Stomach (tissue), 4 donors: ENCODE data around the gene ACTN3.

Experiments
- EP300 ChIP-seq: sonication (generic); formaldehyde crosslinking; IDR thresholded peaks from one replicate; pipeline ENCODE4 v1.6.1; 2017; ENCODE audit warnings: antibody characterized with exemption
- POLR2AphosphoS5 ChIP-seq, 3 donors: sonication (generic); formaldehyde crosslinking; IDR thresholded peaks; one replicate each; pipeline ENCODE4 v1.6.1; 2016; ENCODE audit warnings: antibody characterized with exemption in 3 of 3
- TF ChIP-seq, protein P1 (sequence below), 7 experiments: fragments of 450-650 bp in 4 of 7; fragments of 200-600 bp in 3 of 7; sonication (generic) in 3 of 7; IDR thresholded peaks; one replicate each; pipeline ENCODE4 v1.5.1; 2016 to 2019; ENCODE audit warnings: antibody characterized with exemption in 7 of 7, control low read depth in 2 of 7, mild to moderate bottlenecking in 1 of 7

DNA sequence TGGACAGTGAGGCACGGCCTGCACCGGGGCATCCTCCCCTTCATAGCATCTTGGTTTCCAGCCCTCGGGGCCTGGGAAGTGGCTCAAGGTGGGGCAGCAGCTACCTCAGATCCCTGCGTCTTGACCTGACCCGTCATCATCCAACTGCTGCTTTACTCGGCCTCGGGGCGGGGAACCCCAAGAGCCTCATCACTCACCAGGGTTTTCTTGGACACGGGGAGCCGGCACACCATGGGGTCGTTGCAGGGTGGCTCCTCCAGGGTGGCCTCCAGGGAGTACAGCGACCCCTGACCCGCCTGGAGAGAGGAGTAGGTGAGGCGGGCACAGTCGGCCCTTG, 21.1 kb downstream of the ACTN3 start:
- TF ChIP-seq POLR2AphosphoS5 (IDR thresholded peaks at IDR 0.05) (no peak), EP300 (no peak)
- TF ChIP-seq, protein P1, sequence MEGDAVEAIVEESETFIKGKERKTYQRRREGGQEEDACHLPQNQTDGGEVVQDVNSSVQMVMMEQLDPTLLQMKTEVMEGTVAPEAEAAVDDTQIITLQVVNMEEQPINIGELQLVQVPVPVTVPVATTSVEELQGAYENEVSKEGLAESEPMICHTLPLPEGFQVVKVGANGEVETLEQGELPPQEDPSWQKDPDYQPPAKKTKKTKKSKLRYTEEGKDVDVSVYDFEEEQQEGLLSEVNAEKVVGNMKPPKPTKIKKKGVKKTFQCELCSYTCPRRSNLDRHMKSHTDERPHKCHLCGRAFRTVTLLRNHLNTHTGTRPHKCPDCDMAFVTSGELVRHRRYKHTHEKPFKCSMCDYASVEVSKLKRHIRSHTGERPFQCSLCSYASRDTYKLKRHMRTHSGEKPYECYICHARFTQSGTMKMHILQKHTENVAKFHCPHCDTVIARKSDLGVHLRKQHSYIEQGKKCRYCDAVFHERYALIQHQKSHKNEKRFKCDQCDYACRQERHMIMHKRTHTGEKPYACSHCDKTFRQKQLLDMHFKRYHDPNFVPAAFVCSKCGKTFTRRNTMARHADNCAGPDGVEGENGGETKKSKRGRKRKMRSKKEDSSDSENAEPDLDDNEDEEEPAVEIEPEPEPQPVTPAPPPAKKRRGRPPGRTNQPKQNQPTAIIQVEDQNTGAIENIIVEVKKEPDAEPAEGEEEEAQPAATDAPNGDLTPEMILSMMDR (IDR thresholded peaks at IDR 0.05): no peak
